Posterior vena cava (tissue), 2 donors: ENCODE measurements around the gene CTNNBIP1. TPM values are rescaled to one million over a fixed set of nuclear protein-coding genes. Genes with fewer than 3 reads are reported as not detected.
A peak's percentile ranks its signal among the peaks of the same experiment; 100 is the strongest.

ENCODE experiments used
- DNase-seq: peaks from one replicate; pipeline ENCODE4 v3.0.0-alpha.2; 2020; ENCODE audit warnings: low spot score
- intact Hi-C, 2 donors: fragments of 100-400 bp; cut with DNase I; formaldehyde crosslinking; loops; one replicate each; pipeline versions ENCODE4 v1.14.1 to v1.14.2; 2022 to 2023
- total RNA-seq, 2 donors: library from RNA; stranded (reverse); fragmentation: NEBNext Ultra II Directional; extraction: Animal tissue kit (Norgen Biotek cat#: 25700); gene quantifications; one replicate each; pipeline ENCODE4 v1.2.1, GENCODE V29; 2021
- donor health status: DM: yes; HTN: yes; CAD: no.
- donor health status: DM: yes; HTN: yes; CAD: no.

CTNNBIP1 gene
- total RNA-seq, 2 donors from 2014 or later: 13.9 to 18.3 TPM

DNA sequence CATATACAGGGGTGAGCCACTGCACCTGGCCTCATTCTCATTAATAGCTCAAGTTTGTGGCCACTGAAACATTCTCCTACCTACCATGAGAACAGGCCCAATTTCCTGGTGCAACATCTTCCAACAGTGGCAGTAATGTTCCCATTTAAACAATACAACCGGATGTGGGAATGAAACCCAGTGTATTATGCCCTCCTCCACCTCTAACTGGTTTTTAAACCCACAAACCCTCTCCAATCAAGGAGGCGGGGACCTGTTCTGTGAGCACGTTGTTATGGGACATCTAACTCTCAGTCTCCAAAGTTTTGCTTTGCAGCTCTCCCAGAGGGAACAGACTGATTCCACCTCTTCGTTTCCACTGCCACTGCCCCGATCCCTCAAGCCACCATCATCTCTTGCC lies 2.6 kb downstream of the CTNNBIP1 start:
- intact Hi-C loops: no loop called here
- no peak for DNase-seq

DNA sequence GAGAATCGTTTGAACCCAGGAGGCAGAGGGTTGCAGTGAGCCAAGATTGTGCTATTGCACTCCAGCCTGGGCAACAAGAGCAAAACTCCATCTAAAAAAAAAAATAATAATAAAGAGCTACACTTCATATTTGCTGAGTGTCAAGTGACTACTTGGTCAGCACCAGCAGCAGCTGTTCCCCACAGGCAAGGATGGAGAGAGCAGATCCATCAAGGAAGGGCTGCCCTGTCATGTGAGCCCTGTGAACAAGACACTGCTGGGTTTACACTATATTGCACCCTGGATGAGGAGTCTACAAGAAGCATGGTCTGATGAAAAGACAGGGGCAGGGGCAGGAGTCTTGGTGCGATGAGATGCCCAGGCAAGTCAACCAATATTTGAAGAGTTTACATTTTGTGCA lies 3.6 kb downstream of the CTNNBIP1 start:
- DNase-seq: no peak
- intact Hi-C loops: no loop called here

DNA sequence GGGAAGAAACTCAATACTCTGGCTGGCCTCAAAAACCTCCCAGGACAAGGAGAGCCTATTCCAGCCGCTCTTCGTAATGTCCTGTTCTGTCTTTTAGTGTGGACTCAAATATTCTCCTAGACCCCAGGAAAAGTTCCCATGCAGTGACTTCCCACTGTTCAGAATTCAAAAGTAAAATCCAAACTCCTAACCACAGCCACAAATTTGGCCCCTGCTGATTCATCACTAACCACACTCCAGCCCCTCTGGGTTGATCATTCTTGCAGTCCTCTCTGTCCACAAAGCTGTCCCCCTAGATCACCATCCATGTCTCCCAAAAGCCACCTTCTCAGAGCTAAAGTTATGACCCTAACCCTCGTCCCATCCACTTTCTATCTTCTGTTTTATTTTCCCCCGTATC lies 5.1 kb downstream of the CTNNBIP1 start:
- DNase-seq: no peak
- intact Hi-C loops: no loop called here

DNA sequence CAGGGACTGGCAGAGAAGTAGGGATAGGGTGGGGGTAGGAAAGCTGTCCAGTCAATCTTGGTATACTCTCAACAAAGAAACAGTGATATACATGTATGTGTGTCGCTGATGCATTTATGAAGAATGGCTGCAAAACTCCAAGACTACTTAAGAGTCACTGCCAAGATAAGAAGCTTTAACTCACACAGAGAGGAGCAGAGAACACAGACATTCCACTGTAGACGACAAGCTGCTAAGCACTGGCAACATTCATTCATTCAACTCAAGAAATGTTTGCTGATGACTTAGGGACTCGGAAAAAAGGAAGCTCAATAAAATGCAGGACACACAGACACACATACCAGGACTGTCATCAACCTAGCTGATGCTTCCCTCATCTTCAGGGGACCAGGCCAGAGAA lies 5.5 kb downstream of the CTNNBIP1 start:
- intact Hi-C loops: no loop called here
- DNase-seq: peak; percentile 17

DNA sequence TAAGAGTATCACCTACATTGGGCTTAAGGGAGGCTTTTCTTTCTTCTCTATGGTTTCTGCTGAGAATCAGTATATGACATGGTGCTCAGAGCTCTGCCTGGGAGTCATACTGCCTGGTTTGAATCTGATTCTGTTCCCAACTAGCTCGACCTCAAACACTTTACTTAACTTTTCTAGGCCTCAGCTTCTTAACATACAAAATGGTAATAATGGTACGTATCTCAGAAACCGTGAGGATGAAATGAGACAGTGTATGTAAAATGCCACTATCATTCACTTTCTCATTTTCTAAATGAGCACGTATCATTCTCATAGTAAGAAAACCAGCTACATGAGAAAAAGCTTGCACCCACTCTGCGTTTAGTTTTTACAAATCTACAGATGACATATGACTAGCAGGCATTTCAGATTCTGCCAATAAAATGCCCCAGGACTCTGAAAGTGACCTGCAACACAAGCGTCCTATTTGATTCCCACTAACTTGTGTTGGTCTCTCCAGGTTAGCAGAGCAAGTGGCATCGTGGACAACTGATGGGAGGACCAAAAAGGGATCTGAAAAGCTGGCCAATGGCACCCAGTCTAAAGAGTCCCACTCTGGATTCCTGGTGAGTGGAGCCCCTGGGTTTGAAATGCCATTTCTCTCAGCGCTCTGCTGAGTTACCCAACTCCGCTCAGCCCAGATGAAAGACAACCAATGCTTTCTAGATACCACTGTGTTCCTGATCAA lies 6.1 kb downstream of the CTNNBIP1 start:
- intact Hi-C loops: no loop called here
- DNase-seq: peak; percentile 66

DNA sequence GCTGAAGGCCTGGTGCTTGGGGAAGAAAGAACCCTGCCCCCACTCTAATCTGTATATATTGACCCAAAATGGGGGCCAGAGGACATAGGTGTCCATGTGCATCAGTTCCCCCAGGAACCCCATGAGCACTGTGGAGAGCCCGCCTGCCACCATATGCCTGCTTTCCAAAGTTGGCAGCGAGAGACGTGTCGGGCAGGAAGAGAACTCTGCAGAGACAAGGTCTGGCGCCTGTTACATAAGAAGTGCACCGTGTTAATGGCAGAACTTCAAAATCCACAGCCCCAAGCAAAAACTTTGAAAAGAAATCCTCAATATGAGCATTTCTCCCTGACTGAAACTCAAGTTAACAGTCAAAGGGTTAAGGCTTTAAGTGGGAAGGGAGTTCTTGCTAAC lies 8.0 kb downstream of the CTNNBIP1 start:
- peak; percentile 29 for DNase-seq
- intact Hi-C loops: no loop called here

DNA sequence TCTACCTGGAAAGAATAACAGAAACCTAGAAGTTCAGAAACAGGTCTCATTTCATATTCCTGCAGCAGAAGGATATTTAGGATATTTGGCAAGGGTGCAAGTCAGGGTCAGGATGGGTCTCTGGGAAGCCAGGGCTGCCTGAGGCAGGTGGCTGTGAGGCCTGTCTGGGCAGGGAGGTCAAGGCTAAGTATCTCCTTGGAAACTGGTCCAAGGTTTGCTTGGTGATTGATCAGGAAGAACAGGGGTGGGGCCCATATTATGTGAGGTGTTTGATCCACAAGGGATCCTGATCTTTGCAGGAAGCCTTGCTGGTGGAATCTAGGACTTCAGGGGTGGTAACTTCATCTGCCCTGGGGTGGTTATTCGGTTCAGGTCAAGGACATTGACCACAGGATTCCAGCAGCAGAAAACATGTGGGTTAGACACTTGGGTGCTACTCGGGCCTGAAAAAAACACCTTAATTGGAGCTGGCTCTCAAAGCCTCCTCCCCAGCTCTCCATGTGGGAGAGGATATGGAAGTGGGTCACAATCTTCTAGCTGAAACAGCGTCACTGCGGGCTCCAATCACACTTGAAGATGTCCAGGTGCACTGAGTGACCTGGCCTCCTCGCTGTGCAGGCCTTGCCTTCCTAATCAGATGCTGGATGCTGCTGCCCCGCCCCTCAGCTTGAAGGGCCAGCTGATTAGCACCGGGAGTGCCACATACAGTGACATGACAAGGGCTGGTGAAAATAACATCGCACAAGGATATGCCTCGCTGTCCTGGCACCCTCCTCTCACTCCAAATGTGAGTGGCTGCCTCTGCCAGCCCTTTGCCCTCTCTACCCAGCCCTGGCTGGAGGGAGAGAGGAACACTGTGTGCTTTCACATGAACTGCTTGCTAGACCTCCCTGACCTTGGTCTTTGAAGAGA lies 8.7 kb downstream of the CTNNBIP1 start:
- peak; percentile 47 for DNase-seq
- intact Hi-C loops: no loop called here

DNA sequence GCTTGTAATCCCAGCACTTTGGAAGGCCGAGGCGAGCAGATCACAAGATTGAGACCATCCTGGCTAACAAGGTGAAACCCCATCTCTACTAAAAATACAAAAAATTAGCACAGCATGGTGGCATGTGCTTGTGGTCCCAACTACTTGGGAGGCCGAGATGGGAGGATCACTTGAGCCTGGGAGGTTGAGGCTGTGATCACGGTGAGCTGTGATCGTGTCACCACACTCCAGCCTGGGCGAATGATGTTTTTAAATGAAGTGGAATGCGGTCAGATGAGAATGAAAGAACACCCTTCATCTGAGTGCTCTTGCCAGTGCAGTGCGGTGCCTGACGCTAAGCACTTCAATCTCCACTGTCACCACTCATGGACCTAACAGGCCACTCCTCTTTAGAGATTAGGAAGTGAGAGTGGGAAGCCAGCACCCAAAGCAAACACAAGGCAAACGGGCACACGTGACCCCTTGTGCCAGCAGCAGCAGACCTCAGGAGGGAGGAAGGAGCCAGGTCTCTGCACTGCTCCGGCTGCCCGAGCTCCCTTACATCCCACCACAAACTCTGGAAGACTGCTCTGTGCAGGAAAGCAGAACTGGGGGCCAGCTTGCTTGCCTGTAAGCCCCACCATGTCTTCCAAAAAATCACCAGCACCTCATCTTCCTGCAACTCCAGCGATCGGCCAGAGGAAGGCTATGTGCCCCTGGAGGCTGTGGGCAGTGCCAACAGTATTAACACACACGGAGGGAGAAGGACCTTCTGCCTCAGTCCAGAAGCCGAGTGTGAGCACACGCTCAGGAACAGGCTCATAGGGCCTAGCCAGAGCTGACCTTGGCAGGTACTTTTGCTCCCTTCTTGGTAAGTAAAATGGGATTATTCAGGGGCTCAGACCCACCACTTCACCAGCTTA lies 9.7 kb downstream of the CTNNBIP1 start:
- intact Hi-C loops: no loop called here
- DNase-seq: peak; percentile 84

DNA sequence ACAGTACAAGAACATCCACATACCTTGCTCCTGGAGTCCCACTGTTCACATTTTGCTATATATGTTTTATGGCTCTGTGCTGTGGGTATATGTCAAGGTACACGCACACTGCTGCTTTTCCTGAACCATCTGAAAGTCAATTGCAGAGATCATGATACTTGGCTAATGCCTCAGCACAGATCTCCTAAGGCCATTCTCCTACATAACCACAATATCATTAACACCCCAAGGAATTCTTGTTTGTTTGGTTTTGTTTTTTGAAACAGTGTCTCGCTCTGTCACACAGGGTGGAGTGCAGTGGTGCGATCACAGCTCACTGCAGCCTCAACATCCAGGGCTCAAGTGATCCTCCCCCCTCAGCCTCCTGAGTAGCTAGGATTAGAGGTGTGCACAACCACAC lies 16.0 kb downstream of the CTNNBIP1 start:
- DNase-seq: peak; percentile 30
- intact Hi-C loops: no loop called here

DNA sequence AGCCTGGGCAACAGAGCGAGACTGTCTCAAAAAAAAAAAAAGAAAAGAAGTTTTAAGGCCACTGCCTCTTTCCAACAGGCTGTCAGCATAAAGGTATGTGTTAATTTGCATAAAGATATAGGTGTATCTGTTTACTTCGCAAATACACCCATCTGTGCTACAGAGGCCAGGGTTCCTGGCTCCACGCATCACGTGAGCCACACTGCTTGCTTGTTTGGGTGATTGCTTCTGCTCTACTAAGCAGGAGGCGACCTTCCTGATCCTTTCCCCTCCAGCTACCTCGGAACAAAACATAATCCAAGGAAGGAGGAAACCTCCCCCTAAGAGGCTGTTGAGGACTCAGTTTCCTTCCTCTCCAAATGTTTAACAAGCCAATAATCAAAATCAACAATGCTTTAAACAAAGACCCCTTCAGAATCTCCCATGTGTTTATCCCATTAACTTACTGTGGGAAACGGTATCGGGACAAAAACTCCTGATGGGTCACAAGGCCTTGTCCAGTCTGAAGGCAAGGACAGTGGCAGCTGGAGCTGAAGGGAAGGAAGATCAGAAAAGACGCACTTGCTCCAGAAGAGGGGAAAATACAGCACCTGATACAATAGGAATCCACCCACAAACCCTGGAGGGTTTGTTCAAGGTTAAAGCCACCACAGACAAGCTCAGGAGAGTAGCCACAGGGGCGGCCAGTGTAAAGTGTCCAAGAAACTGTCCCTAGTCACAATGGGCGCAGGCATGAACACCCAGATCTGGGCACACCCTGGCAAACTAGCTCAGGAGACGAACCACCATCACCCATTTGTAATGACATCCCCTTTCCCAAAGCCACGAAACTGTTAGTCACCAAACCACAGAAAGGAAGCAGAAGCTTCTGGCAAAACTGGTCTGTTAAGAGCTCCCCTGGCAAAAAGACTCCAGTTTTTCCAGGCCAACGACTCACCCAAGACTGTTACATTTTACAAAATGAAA lies 17.2 kb downstream of the CTNNBIP1 start:
- DNase-seq: peak; percentile 32
- intact Hi-C loops: no loop called here

DNA sequence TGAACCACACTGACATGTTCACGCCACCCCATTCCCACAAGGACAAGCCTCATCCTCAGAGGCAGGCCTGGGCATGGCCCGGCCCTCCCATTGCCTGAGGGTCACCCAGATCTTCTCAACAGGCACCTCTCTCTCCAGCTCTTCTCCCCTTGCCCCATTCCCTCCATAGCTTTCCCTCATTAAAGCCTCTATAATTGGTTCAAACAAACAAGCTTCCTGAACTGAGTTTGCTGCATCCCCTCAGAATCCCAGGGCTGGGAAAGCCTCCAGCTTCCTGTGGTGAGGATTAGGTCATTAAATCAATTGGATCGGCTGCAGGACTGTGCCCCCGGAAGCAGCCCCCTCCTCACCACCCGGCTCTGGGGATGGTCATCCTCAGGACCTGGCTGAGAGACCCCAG lies 18.9 kb downstream of the CTNNBIP1 start:
- intact Hi-C loops: no loop called here
- no peak for DNase-seq

DNA sequence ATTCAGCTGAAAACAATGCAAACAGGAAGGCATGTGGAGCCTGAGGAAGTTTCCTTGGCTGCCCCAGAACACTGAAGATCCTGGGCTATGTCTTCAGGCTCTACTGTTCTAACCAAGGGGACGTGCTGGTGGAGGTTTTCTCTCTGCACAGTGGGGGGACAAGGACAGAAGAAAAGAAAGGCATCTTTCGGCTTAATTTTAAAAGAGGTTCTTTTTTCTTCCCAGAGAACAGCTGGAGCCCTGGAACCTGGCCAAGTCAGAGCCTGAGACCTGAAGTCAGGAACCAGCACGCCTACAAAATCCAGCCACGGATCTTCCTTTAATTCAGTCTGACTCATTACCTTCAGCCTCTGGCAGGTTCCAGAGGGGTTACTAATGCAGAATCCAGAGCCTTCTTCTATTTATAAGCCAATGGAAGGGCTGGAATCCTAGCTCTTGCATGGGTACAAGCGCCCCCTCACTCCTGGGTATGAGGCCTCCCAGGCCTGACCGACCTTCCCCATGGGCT lies 19.8 kb downstream of the CTNNBIP1 start:
- DNase-seq: no peak
- intact Hi-C loops: no loop called here

DNA sequence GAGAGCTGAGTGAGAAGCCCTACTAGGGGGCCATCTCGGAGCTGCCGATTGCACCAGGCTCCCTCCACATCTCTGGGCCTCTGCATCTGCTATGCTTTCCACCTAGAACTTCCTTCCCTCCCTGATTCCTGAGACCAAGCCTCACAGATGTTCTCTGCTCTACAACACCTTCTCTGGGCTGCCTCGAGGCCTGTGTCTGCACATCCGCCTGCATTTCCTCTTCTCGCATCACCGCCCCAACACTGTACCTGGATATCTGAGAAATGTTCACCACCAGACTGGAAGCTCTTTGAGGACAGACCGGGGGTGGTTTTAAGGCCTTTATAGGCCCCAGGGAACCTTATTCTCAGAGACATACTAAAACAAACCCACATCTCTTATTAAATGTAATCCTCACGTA lies 20.7 kb downstream of the CTNNBIP1 start:
- intact Hi-C loops: no loop called here
- DNase-seq: no peak

DNA sequence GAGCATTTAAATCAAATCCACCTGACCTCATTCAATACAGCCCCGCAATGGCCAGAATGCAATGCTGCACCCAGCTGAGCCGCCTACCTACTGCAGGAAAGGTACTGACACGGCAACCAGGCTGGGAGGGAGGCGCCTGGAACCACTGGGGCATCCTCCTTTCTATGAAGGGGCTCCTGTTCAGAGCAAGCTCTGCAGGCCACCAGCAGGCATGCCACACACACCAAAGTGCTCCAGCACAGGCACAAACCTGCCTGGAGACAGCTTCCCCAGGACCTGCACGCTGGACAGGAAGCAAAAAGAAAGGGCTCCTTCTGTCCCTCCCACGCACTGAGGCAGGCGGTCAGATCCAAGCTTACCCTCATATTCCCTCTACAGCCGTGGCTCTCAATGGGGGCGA lies 21.2 kb downstream of the CTNNBIP1 start:
- intact Hi-C loops: no loop called here
- no peak for DNase-seq

DNA sequence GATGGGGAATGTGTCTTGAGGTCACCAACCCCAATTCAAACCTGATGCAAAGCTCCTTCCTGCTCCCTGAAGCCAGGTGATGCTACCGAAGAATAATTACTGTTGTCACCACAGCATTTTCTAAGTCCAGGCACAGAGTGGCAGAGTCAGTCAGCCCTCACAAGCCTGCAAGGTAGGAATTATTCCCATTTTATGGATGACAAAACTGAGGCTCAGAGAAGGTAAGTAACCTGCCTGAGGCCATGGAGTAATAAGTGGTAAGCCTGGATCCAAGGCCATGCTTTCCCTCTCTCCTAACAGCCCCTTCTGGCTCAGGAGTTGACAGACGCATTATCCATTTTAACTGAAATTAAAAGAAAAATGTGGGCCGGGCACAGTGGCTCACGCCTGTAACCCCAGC lies 23.0 kb downstream of the CTNNBIP1 start:
- no peak for DNase-seq
- intact Hi-C loops: no loop called here

DNA sequence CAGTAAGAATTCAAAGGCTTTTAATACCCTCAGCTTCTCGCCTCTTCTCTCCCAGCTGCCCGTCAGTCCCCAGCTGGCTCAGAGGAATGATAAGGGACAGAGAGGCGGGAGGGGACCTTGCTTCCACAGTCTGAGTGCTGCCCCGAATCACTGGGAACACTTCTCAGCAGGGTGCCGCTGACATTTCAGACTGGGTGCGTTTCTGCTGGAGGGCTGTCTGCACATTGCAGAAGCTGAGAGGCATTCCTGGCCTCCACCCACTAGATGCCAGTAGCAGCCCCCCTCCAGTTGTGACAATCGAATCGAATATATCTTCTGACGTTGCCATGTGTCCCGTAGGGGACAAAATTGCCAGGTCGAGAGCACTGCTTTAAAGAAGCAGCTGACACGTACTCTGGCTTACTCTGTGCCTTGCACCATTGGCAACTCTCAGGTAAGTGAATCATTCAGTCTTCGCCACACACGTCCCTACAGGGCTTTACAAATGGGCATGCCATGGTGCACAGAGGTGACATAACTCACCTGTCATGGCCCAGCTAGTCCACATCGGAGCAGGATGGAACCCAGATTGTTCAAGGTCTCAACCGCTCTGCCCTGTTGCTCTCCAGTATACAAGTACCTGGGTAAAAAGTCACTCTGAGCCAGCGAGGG lies 23.9 kb downstream of the CTNNBIP1 start:
- intact Hi-C loops: no loop called here

DNA sequence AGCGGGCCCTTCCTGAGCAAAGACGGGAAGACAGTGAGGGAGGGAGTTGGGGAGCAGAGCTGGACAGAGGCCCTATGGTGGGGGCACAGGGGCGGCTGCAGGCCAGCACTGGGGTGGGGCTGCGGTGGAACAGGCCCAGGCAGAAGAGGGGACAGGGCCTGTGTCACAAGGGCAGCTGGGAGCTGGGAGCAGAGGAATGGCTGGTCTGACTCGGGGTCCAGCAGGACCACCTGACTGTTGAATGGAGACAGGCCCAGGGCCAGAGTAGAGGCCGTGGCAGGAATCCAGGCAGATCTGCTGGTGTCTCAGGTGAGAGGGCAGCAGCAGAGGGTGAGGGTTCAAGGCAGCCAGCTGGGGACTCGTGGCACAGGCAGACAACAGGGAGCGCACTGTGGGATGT lies 25.3 kb downstream of the CTNNBIP1 start:
- no peak for DNase-seq

More for the DNA sequence above, 23.9 kb downstream of the CTNNBIP1 start:
- no peak for DNase-seq

More for the DNA sequence above, 25.3 kb downstream of the CTNNBIP1 start:
- intact Hi-C loops: no loop called here
